Keratinocyte (primary cell): ENCODE results near the gene GALNT2.

Source experiments
- EZH2 ChIP-seq: IDR thresholded peaks from one replicate; pipeline ENCODE4 v1.6.1; 2012; ENCODE audit warnings: inconsistent platforms, mild to moderate bottlenecking, low read length, moderate library complexity
- TF ChIP-seq, protein P1 (sequence below), 3 experiments: IDR thresholded peaks in 1 of 3; conservative IDR thresholded peaks in 1 of 3; optimal IDR thresholded peaks in 1 of 3; 2 replicates in 2 of 3; 3 replicates in 1 of 3; pipeline versions ENCODE3 to v1.5.1; 2011; ENCODE audit warnings: low read length in 3 of 3, mild to moderate bottlenecking in 3 of 3, moderate library complexity in 2 of 3, control low read depth in 1 of 3, inconsistent platforms in 1 of 3; ENCODE audit not compliant: insufficient read depth in 2 of 3; ENCODE audit errors: extremely low read depth in 1 of 3

DNA sequence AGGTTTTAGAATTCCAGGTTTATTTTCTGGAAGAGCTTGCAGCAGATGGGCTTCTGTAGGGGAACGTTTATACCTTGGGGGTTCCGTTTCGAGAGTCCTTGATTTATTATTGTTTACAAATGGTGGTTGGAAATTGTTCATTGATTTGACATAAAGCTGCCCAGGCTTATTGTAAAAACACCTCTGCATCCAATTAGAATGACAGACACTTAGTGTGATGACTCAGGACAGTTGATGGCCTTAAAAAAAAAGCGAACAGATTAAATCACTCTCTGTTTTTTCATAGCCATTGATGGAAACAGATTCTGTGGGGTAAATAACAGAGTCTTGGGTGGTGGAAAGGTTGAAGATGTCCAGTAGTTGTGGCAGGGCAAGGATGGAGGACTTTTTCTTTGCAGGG is 35.4 kb downstream of the GALNT2 start:
- TF ChIP-seq, protein P1, sequence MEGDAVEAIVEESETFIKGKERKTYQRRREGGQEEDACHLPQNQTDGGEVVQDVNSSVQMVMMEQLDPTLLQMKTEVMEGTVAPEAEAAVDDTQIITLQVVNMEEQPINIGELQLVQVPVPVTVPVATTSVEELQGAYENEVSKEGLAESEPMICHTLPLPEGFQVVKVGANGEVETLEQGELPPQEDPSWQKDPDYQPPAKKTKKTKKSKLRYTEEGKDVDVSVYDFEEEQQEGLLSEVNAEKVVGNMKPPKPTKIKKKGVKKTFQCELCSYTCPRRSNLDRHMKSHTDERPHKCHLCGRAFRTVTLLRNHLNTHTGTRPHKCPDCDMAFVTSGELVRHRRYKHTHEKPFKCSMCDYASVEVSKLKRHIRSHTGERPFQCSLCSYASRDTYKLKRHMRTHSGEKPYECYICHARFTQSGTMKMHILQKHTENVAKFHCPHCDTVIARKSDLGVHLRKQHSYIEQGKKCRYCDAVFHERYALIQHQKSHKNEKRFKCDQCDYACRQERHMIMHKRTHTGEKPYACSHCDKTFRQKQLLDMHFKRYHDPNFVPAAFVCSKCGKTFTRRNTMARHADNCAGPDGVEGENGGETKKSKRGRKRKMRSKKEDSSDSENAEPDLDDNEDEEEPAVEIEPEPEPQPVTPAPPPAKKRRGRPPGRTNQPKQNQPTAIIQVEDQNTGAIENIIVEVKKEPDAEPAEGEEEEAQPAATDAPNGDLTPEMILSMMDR (optimal IDR thresholded peaks at IDR 0.05 in 1 of 3, IDR thresholded peaks at IDR 0.05 in 1 of 3, conservative IDR thresholded peaks at IDR 0.05 in 1 of 3; ENCODE audit: extremely low read depth in 1 of 3, insufficient read depth in 2 of 3, low read length in 3 of 3), result no peak
- TF ChIP-seq EZH2, result no peak
